GM12878 (cell line): ENCODE data around the gene CLSTN2. TPM values are rescaled to one million over a fixed set of nuclear protein-coding genes. Genes with fewer than 3 reads are reported as not detected.

Source experiments
- ATAC-seq: fragments of 200-7000 bp; cut with Tn5 transposase; 3 replicates; pipeline ENCODE4 v1.9.1; 2020; ENCODE audit warnings: mild to moderate bottlenecking, moderate library complexity
- BruUV-seq: library from RNA; stranded (reverse); fragments of 400-500 nt; replicated peaks from 2 replicates; lab custom pipeline; 2021; lab: Mats Ljungman, UMichigan
- CTCF ChIA-PET: fragments of 300-600 bp; sonication (Branson Sonifier 250); formaldehyde crosslinking; extraction: SDS; loops from one replicate; lab custom pipeline; 2021; ENCODE audit warnings: inconsistent platforms; lab: Yijun Ruan, JAX
- POLR2A ChIA-PET: fragments of 350-600 bp; formaldehyde crosslinking; extraction: SDS; loops from one replicate; lab custom pipeline; 2021; ENCODE audit warnings: inconsistent platforms; lab: Charles Lee
- RAD21 ChIA-PET: fragments of 300-600 bp; sonication (Branson Sonifier 250); formaldehyde crosslinking; loops from one replicate; lab custom pipeline; 2023; ENCODE audit warnings: antibody characterized with exemption; ENCODE audit not compliant: unreplicated experiment; lab: Charles Lee
- SMC1A ChIA-PET: fragments of 300-600 bp; sonication (Branson Sonifier 250); formaldehyde crosslinking; loops from one replicate; lab custom pipeline; 2023; ENCODE audit not compliant: unreplicated experiment, uncharacterized antibody; lab: Charles Lee
- DNase-seq: peaks from one replicate; pipeline ENCODE4 v3.0.0-alpha.2; 2011; ENCODE audit warnings: low read depth, low spot score
- FAIRE-seq: peaks from 3 replicates; lab custom pipeline; 2011; peaks lifted over from hg19 to GRCh38; lab: Jason Lieb, UNC
- H2AFZ ChIP-seq: 2 replicates; pipeline ENCODE4 v1.6.0; 2011; ENCODE audit warnings: low read depth, low read length, control low read depth; ENCODE audit not compliant: control insufficient read depth
- H3K27ac ChIP-seq: 2 replicates; pipeline ENCODE4 v1.5.1; 2011; ENCODE audit warnings: control low read depth; ENCODE audit not compliant: control insufficient read depth, insufficient read depth
- H3K27me3 ChIP-seq, 2 experiments: replicated peaks in 1 of 2; 2 replicates each; pipeline versions ENCODE4 v1.6.0 to v1.6.1; 2011; ENCODE audit warnings: low read length in 1 of 2; ENCODE audit not compliant: control insufficient read depth in 2 of 2, insufficient read depth in 2 of 2
- H3K36me3 ChIP-seq, 2 experiments: 2 replicates each; pipeline ENCODE4 v1.5.1; 2011; ENCODE audit warnings: low read length in 1 of 2; ENCODE audit not compliant: control insufficient read depth in 2 of 2, insufficient read depth in 2 of 2
- H3K4me1 ChIP-seq: 2 replicates; pipeline ENCODE4 v1.6.1; 2011; ENCODE audit warnings: mild to moderate bottlenecking, low read length, moderate library complexity, mixed read lengths; ENCODE audit not compliant: control insufficient read depth, insufficient read depth
- H3K4me2 ChIP-seq: 2 replicates; pipeline ENCODE4 v1.6.0; 2011; ENCODE audit warnings: control low read depth; ENCODE audit not compliant: control insufficient read depth, insufficient read depth
- H3K4me3 ChIP-seq: fragments of 200-600 bp; sonication (generic); 2 replicates; pipeline ENCODE4 v1.5.1; 2016
- H3K79me2 ChIP-seq: 2 replicates; pipeline ENCODE4 v1.6.0; 2011; ENCODE audit warnings: low read length; ENCODE audit not compliant: control insufficient read depth, insufficient read depth
- H3K9ac ChIP-seq: 2 replicates; pipeline ENCODE4 v1.8.0; 2011; ENCODE audit warnings: low read length, control low read depth, mixed read lengths; ENCODE audit not compliant: control insufficient read depth, insufficient read depth
- H3K9me3 ChIP-seq: replicated peaks from 3 replicates; pipeline ENCODE4 v1.5.1; 2011; ENCODE audit warnings: mild to moderate bottlenecking, low read length; ENCODE audit not compliant: control insufficient read depth, insufficient read depth
- H4K20me1 ChIP-seq: 2 replicates; pipeline ENCODE4 v1.6.0; 2011; ENCODE audit not compliant: control insufficient read depth, insufficient read depth
- CREM ChIP-seq: IDR thresholded peaks from 2 replicates; pipeline ENCODE4 v1.6.1; 2014; ENCODE audit warnings: antibody characterized with exemption, low read depth
- FOXK2 ChIP-seq: fragments of 450-650 bp; IDR thresholded peaks from 2 replicates; pipeline ENCODE4 v1.6.1; 2017; ENCODE audit warnings: mild to moderate bottlenecking, moderate library complexity
- PML ChIP-seq: IDR thresholded peaks from 2 replicates; pipeline ENCODE4 v1.6.1; 2012; ENCODE audit warnings: low read length, inconsistent platforms
- POLR2AphosphoS2 ChIP-seq: IDR thresholded peaks from 2 replicates; pipeline ENCODE4 v1.6.1; 2011; ENCODE audit warnings: low read depth, mild to moderate bottlenecking, low read length, improper control_type of control experiment, moderate library complexity
- SREBF1 ChIP-seq: IDR thresholded peaks from 2 replicates; pipeline ENCODE4 v1.6.1; 2012; ENCODE audit warnings: mild to moderate bottlenecking, low read length
- ZBED1 ChIP-seq: IDR thresholded peaks from 2 replicates; pipeline ENCODE4 v1.6.1; 2016; ENCODE audit warnings: borderline replicate concordance
- ZNF24 ChIP-seq: fragments of 450-650 bp; IDR thresholded peaks from 2 replicates; pipeline ENCODE4 v1.6.1; 2017; ENCODE audit warnings: antibody characterized with exemption, mild to moderate bottlenecking
- ZNF384 ChIP-seq: IDR thresholded peaks from 2 replicates; pipeline ENCODE4 v1.6.1; 2012; ENCODE audit warnings: low read depth, mild to moderate bottlenecking, low read length, improper control_type of control experiment, borderline replicate concordance
- WGBS: methylation state at CpG from one replicate; pipeline ENCODE4 v1.1.6; 2016; ENCODE audit warnings: low lambda C conversion rate; ENCODE audit not compliant: insufficient replicate concordance, insufficient coverage; ENCODE audit errors: missing lambda C conversion rate; 5-methylcytosine and 5-hydroxymethylcytosine counted together
- in situ Hi-C: fragments of 300-500 bp; cut with MboI; formaldehyde crosslinking; loops from 9 replicates; pipeline ENCODE4 v1.14.3; 2018; ENCODE audit warnings: mixed read lengths
- intact Hi-C: fragments of 100-400 bp; cut with micrococcal nuclease; formaldehyde crosslinking; loops from one replicate; pipeline ENCODE4 v1.14.2; 2022; ENCODE audit not compliant: unreplicated experiment
- polyA plus RNA-seq, 11 experiments: library from polyadenylated mRNA; depleted of rRNA in 4 of 11; unstranded in 6 of 11; stranded (reverse) in 5 of 11; fragments of >200 nt; fragmentation: Nextera tagmentation in 4 of 11; fragmentation: Illumina TruSeq in 1 of 11; extraction: Ambion mirVana in 4 of 11; extraction: Trizol in 1 of 11; gene quantifications; 1 replicate in 1 of 11; 2 replicates in 10 of 11; pipeline versions ENCODE4 v1.2.1 to v1.2.3, GENCODE V29; 2011 to 2016; ENCODE audit warnings: inconsistent platforms in 2 of 11, missing spikeins in 2 of 11, low read depth in 1 of 11
- total RNA-seq, 4 experiments: library from RNA; depleted of rRNA in 3 of 4; stranded (reverse); fragments of >200 nt in 3 of 4; fragmentation: Illumina TruSeq in 1 of 4; extraction: Trizol in 1 of 4; gene quantifications; 2 replicates each; pipeline versions ENCODE4 v1.2.1 to v1.2.3, GENCODE V29; 2013 to 2021
- TF ChIP-seq, protein P1 (sequence below): IDR thresholded peaks from 2 replicates; pipeline ENCODE4 v1.6.1; 2012; ENCODE audit warnings: improper control_type of control experiment, low read depth, low read length; ENCODE audit not compliant: insufficient replicate concordance

The CLSTN2 gene
- total and polyA plus RNA-seq, 10 of the 15 experiments (the other 5 are each of a cell fraction or from before 2014, with no cell fraction given), result under 0.01 to 0.10 (median under 0.01) TPM; not detected in 5

DNA sequence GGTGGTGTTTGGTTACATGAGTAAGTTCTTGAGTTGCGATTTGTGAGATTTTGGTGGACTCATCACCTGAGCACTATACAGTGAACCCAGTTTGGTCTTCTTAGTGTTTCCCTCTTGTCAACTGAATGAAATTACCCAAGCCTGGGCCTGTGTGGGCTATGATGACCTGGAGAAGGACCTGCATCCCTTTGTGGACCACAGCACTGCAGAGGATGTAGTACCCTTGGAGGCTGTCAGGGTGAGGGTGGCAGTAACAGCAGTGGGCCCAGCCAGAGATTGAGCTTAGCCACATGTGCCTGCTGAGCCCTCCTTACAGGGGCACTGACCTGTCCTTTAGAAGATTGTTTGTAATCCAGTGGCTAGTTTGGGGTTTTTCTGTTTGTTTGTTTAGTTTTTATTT lies 492.8 kb downstream of the CLSTN2 start (continued):
- TF ChIP-seq PML, result no peak
- TF ChIP-seq SREBF1, result no peak
- TF ChIP-seq POLR2AphosphoS2, result no peak
- TF ChIP-seq CREM, result no peak
- no peak for TF ChIP-seq ZBED1

DNA sequence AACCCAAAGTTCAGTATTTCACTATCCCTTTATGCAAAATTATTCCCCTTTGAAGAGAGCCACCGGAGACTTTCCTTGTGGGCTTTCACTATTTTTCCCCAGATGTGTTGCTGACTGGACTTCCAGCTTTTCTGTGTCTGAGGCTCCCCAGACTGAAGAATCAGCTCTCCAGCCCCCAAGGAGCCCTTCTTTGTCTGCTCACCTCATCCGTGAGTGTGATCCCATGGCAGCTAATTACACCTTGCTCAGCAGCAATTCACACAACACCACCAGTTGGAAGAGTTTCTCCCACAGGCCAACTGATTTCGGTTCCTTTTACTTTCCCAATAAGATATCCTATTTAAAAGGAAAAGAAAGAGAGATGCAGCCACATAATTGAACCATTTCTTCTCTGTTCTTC lies 493.4 kb downstream of the CLSTN2 start:
- POLR2A ChIA-PET, result no interaction called here
- DNase-seq, result no peak
- TF ChIP-seq ZNF24 (no peak), ZNF384 (no peak), FOXK2 (no peak)
- TF ChIP-seq, protein P1, sequence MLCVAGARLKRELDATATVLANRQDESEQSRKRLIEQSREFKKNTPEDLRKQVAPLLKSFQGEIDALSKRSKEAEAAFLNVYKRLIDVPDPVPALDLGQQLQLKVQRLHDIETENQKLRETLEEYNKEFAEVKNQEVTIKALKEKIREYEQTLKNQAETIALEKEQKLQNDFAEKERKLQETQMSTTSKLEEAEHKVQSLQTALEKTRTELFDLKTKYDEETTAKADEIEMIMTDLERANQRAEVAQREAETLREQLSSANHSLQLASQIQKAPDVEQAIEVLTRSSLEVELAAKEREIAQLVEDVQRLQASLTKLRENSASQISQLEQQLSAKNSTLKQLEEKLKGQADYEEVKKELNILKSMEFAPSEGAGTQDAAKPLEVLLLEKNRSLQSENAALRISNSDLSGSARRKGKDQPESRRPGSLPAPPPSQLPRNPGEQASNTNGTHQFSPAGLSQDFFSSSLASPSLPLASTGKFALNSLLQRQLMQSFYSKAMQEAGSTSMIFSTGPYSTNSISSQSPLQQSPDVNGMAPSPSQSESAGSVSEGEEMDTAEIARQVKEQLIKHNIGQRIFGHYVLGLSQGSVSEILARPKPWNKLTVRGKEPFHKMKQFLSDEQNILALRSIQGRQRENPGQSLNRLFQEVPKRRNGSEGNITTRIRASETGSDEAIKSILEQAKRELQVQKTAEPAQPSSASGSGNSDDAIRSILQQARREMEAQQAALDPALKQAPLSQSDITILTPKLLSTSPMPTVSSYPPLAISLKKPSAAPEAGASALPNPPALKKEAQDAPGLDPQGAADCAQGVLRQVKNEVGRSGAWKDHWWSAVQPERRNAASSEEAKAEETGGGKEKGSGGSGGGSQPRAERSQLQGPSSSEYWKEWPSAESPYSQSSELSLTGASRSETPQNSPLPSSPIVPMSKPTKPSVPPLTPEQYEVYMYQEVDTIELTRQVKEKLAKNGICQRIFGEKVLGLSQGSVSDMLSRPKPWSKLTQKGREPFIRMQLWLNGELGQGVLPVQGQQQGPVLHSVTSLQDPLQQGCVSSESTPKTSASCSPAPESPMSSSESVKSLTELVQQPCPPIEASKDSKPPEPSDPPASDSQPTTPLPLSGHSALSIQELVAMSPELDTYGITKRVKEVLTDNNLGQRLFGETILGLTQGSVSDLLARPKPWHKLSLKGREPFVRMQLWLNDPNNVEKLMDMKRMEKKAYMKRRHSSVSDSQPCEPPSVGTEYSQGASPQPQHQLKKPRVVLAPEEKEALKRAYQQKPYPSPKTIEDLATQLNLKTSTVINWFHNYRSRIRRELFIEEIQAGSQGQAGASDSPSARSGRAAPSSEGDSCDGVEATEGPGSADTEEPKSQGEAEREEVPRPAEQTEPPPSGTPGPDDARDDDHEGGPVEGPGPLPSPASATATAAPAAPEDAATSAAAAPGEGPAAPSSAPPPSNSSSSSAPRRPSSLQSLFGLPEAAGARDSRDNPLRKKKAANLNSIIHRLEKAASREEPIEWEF, result no peak

More for the DNA sequence above, 493.4 kb downstream of the CLSTN2 start:
- CTCF ChIA-PET, result no interaction called here
- no TSS peak for BruUV-seq
- no peak for ATAC-seq
- Histone ChIP-seq H3K9me3 (no peaks in the 10 kb centered on the region), H3K79me2 (no peaks in the 10 kb centered on the region), H3K4me3 (no peak overlapping the region), H3K27me3 (0 out of 4 replicates have a peak, but pooled peaks cover 0 to 1% of the 10 kb centered on the region in 2 experiments), H3K4me1 (no peaks in the 10 kb centered on the region), H3K27ac (no peak overlapping the region), H3K36me3 (no peaks in the 10 kb centered on the region), H4K20me1 (no peaks in the 10 kb centered on the region), H3K9ac (no peak overlapping the region), H3K4me2 (no peak overlapping the region), H2AFZ (no peak overlapping the region)
- no peak for FAIRE-seq
- RAD21 ChIA-PET, result no interaction called here
- SMC1A ChIA-PET, result no interaction called here
- in situ Hi-C loops (no loop called here), intact Hi-C loops (no loop called here)
- WGBS, result 14% methylated on average over 3 of the region's 3 CpGs
